ENCODE results near the gene PCLAF. TPM values are rescaled to one million over a fixed set of nuclear protein-coding genes. Genes with fewer than 3 reads are reported as not detected.

The PCLAF gene
- total and polyA plus RNA-seq, 2 of the 13 experiments (the other 11 are each of a cell fraction or from before 2014, with no cell fraction given), result 98.6 to 98.9 TPM

- WGBS (ENCODE audit: low lambda C conversion rate), result 93% methylated on average over 3 of the region's 3 CpGs
- ChIA-PET CTCF (ENCODE audit: low intra/inter-chr PET ratio, low total read pairs) (interaction anchor here (0.6 kb wide), 1 partner anchor 299 kb away, joined by 3 read pairs; no protein-coding TSS in a partner anchor), POLR2A (no interaction called here)
- DNase-seq (ENCODE audit: low spot score) (no peak), ATAC-seq (no peak), FAIRE-seq (no peak)
- TF ChIP-seq SRSF9 (IDR thresholded peaks at IDR 0.05; ENCODE audit: borderline replicate concordance, insufficient read depth, low read depth, low read length, poor library complexity, severe bottlenecking) (no peak), KAT7 (CRISPR knock-in tag; IDR thresholded peaks at IDR 0.05; ENCODE audit: borderline replicate concordance) (no peak), EZH2 (conservative IDR thresholded peaks at IDR 0.05; ENCODE audit: low read depth, low read length) (no peak), ETV5 (CRISPR knock-in tag; IDR thresholded peaks at IDR 0.05; ENCODE audit: borderline replicate concordance) (no peak), HDAC6 (IDR thresholded peaks at IDR 0.05; ENCODE audit: low read depth, low read length) (no peak), TCF7L2 (IDR thresholded peaks at IDR 0.05; ENCODE audit: low read depth, low read length) (no peak), NR2F2 (IDR thresholded peaks at IDR 0.05; ENCODE audit: borderline replicate concordance, low read depth) (no peak)
- H3K9me3 ChIP-seq (ENCODE audit: low read length), result no peaks in the 10 kb centered on the region
- peaks cover 4 to 33% of the 10 kb centered on the region in 2 experiments; a peak in 2 of 5 replicates for H3K36me3 ChIP-seq (replicated peaks in 1 of 2; ENCODE audit: control insufficient read depth in 1 of 2, insufficient read depth in 2 of 2, low read length in 2 of 2)
- BruUV-seq (replicated peaks), result no TSS peak
- no peaks in the 10 kb centered on the region for H3K4me1 ChIP-seq (ENCODE audit: insufficient read depth, low read length)
- H3K27me3 ChIP-seq (ENCODE audit: control insufficient read depth in 1 of 2, insufficient read depth in 2 of 2, low read length in 2 of 2), result no peaks in the 10 kb centered on the region
- H4K20me1 ChIP-seq (ENCODE audit: insufficient read depth, low read length), result no peaks in the 10 kb centered on the region
- no peak overlapping the region for H3K4me2 ChIP-seq (ENCODE audit: low read depth, low read length)
- no peaks in the 10 kb centered on the region for H3K79me2 ChIP-seq (ENCODE audit: insufficient read depth, low read length)
- H3K27ac ChIP-seq (ENCODE audit: extremely low read length, insufficient read depth, low read length), result no peak overlapping the region
- H2AFZ ChIP-seq (ENCODE audit: low read length), result no peak overlapping the region
- no peak overlapping the region for H3K4me3 ChIP-seq (replicated peaks in 1 of 3; ENCODE audit: insufficient read depth in 1 of 3, low read depth in 2 of 3, low read length in 3 of 3)
- in situ Hi-C loops (cut with HindIII; ENCODE audit: extremely low pct_ligation_motif_present, low pct_unique_long_range_greater_than_20kb) (loop anchor here (10.0 kb wide), 1 partner anchor 225 kb away; no protein-coding TSS in a partner anchor), intact Hi-C loops (cut with micrococcal nuclease; ENCODE audit: unreplicated experiment) (loop anchor here (10.0 kb wide), 1 partner anchor 225 kb away; no protein-coding TSS in a partner anchor)
- no peak overlapping the region for H3K9ac ChIP-seq (ENCODE audit: insufficient read depth, low read depth, low read length)
Observed at GRCh38 chr15:64430000-64430735, 48.9 kb upstream of the PCLAF start.

GRCh38 chr15:64429448-64429847, 48.2 kb upstream of the PCLAF start:
- in situ Hi-C loops (cut with HindIII; ENCODE audit: extremely low pct_ligation_motif_present, low pct_unique_long_range_greater_than_20kb), result no loop called here
- Histone ChIP-seq H4K20me1 (ENCODE audit: insufficient read depth, low read length) (no peaks in the 10 kb centered on the region), H2AFZ (ENCODE audit: low read length) (no peak overlapping the region), H3K4me3 (replicated peaks in 1 of 3; ENCODE audit: insufficient read depth in 1 of 3, low read depth in 2 of 3, low read length in 3 of 3) (no peak overlapping the region), H3K27me3 (ENCODE audit: control insufficient read depth in 1 of 2, insufficient read depth in 2 of 2, low read length in 2 of 2) (no peaks in the 10 kb centered on the region), H3K4me1 (ENCODE audit: insufficient read depth, low read length) (no peaks in the 10 kb centered on the region), H3K27ac (ENCODE audit: extremely low read length, insufficient read depth, low read length) (no peak overlapping the region), H3K9me3 (ENCODE audit: low read length) (no peaks in the 10 kb centered on the region), H3K4me2 (ENCODE audit: low read depth, low read length) (no peak overlapping the region), H3K79me2 (ENCODE audit: insufficient read depth, low read length) (no peaks in the 10 kb centered on the region), H3K9ac (ENCODE audit: insufficient read depth, low read depth, low read length) (no peak overlapping the region), H3K36me3 (replicated peaks in 1 of 2; ENCODE audit: control insufficient read depth in 1 of 2, insufficient read depth in 2 of 2, low read length in 2 of 2) (peaks cover 4 to 37% of the 10 kb centered on the region in 2 experiments; a peak in 2 of 5 replicates)
- ATAC-seq (no peak), FAIRE-seq (no peak), DNase-seq (ENCODE audit: low spot score) (no peak)
- CTCF ChIA-PET (ENCODE audit: low intra/inter-chr PET ratio, low total read pairs), result no interaction called here
- POLR2A ChIA-PET, result no interaction called here
- BruUV-seq (replicated peaks), result no TSS peak
- intact Hi-C loops (cut with micrococcal nuclease; ENCODE audit: unreplicated experiment), result loop anchor here (10.0 kb wide), 1 partner anchor 225 kb away; no protein-coding TSS in a partner anchor
- TF ChIP-seq AHDC1 (CRISPR knock-in tag; IDR thresholded peaks at IDR 0.05; ENCODE audit: borderline replicate concordance) (no peak), TBX2 (CRISPR knock-in tag; IDR thresholded peaks at IDR 0.05; ENCODE audit: borderline replicate concordance) (no peak), ZFP41 (CRISPR knock-in tag; IDR thresholded peaks at IDR 0.05; ENCODE audit: borderline replicate concordance) (no peak), ZNF773 (CRISPR knock-in tag; IDR thresholded peaks at IDR 0.05; ENCODE audit: borderline replicate concordance) (no peak), SRSF9 (IDR thresholded peaks at IDR 0.05; ENCODE audit: borderline replicate concordance, insufficient read depth, low read depth, low read length, poor library complexity, severe bottlenecking) (no peak), GATAD2A (CRISPR knock-in tag; IDR thresholded peaks at IDR 0.05) (no peak), NFE2L2 (IDR thresholded peaks at IDR 0.05; ENCODE audit: low read length) (no peak)

Data from HepG2 (cell line).